ELR (cell line): Measurements from ENCODE around the gene DAB2IP.

Experiments
- DNase-seq: peaks from one replicate; pipeline ENCODE4 v3.0.0-alpha.2; 2015; ENCODE audit warnings: low read depth

Gene DAB2IP

GRCh38 chr9:121818016-121818661 lies 166.7 kb downstream of the DAB2IP start:
- DNase-seq = no peak

GRCh38 chr9:121818841-121819427 lies 167.5 kb downstream of the DAB2IP start:
- no peak for DNase-seq

- DNase-seq = peak; percentile 55
Measured at GRCh38 chr9:121819428-121820231, 168.2 kb downstream of the DAB2IP start.

GRCh38 chr9:121820286-121821005 lies 169.0 kb downstream of the DAB2IP start:
- no peak for DNase-seq

- no peak for DNase-seq
Measured at GRCh38 chr9:121821326-121821725, 169.9 kb downstream of the DAB2IP start.

- DNase-seq = no peak
Measured at GRCh38 chr9:121822093-121823085, 171.0 kb downstream of the DAB2IP start.

- DNase-seq = no peak
Measured at GRCh38 chr9:121823451-121824169, 172.2 kb downstream of the DAB2IP start.

GRCh38 chr9:121824651-121825030 lies 173.2 kb downstream of the DAB2IP start:
- no peak for DNase-seq

- no peak for DNase-seq
Measured at GRCh38 chr9:121825031-121825691, 173.7 kb downstream of the DAB2IP start.

GRCh38 chr9:121826711-121827110 lies 175.3 kb downstream of the DAB2IP start:
- DNase-seq = no peak

GRCh38 chr9:121827251-121827967 lies 176.0 kb downstream of the DAB2IP start:
- DNase-seq = no peak

- DNase-seq = no peak
Measured at GRCh38 chr9:121830441-121831140, 179.2 kb downstream of the DAB2IP start.

GRCh38 chr9:121831869-121832268 lies 180.4 kb downstream of the DAB2IP start:
- no peak for DNase-seq

- DNase-seq = no peak
Measured at GRCh38 chr9:121833061-121833460, 181.6 kb downstream of the DAB2IP start.
